GM18909 (cell line): ENCODE measurements around the gene PSD.
"Not testable (repeated sequence)": the region's sequence is repeated elsewhere in the genome, so short reads cannot be mapped to it uniquely, and the experiment has no call there.

Experiments
- ATAC-seq: cut with Tn5 transposase; IDR thresholded peaks from one replicate; pipeline ENCODE4 v1.9.1; 2021; ENCODE audit warnings: mild to moderate bottlenecking; ENCODE audit not compliant: unreplicated experiment, poor library complexity

The PSD gene

GRCh38 chr10:102418622-102419268 lies at the start of gene PSD:
PSD (minus strand) TSS chr10:102418785; CDS start chr10:102417038, 1,747 bp downstream.
- no peak for ATAC-seq

- ATAC-seq: no peak
These were observed 49.4 kb upstream of the PSD start for GRCh38 chr10:102467971-102468438.

- ATAC-seq: no peak
These were observed 48.7 kb upstream of the PSD start for GRCh38 chr10:102467318-102467717.

- no peak for ATAC-seq
These were observed 46.9 kb upstream of the PSD start for GRCh38 chr10:102465466-102465865.

- ATAC-seq: no peak
These were observed 45.4 kb upstream of the PSD start for GRCh38 chr10:102463983-102464382.

GRCh38 chr10:102462512-102463054 lies 44.0 kb upstream of the PSD start:
- ATAC-seq: no peak

GRCh38 chr10:102461187-102462054 lies 42.8 kb upstream of the PSD start:
- ATAC-seq: peak; percentile 88

DNA sequence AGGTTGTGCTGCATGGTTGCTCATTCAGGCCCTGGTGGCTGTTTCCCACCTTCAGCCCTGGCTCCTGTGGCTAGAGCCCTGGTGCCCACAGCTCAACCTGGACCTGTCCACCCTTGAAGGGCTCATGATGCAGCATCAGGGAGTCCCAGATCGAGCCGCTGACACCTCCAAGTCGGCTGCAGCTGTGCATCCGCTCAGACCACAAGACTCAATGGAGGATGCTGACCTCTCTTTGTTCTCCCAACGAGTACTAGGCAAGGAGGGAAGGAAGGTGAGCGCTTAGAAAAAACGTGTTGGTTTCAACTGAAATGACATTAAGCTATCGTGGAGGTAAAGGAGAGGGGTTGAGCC lies 42.2 kb upstream of the PSD start:
- ATAC-seq: peak; percentile 40

- ATAC-seq: no peak
These were observed 40.1 kb upstream of the PSD start for GRCh38 chr10:102458656-102459055.

DNA sequence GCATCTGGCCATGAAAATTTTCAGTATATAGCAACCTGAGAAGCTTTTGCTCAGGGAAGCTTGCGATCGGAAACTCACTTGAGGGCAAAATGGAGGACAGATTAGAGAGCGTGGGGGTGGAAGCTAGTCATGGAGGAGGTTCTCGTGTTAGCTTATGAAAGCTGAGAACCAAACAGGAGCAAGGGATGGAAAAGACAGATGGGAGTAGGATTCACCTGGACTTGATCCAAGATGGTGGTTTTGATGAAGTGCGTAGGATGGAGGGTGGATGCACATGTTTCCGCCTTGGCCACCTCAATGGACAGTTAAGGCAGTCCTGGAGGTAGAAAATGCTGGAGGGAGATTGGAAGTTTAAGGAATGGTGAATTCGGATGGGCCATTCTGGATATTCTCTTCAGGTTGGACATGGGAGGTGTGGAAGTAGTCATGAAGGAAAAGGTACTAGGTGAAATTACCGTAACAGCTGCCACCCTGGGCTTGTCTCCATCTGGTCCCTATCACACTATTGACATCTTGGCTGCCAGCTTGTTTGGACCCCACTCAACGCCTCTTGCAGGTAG lies 39.1 kb upstream of the PSD start:
- no peak for ATAC-seq

DNA sequence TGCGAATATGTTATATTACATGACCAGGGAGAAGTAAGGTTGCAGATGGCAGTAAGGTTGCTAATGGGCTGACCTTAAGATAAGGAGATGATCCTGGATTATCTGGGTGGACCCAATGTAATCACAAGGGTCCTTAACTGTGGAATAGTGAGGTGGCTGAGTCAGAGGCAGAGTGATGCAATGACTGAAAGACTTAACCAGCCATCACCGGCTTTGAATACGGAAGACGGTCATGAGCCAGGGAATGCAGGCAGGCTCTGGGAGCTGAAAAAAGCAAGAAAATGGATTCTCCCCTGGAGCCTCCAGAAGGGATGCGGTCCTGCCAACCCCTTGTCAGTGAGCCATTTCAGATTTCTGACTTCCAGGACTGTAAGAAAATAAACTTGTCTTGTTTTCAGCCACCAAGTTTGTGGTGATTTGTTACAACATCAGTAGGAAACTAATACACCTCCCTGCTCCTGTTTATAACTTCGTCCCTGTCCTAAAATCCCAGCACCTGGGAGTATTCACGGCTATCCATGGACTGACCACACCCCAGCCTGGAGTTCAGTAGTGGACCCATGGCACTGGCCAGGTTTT lies 37.4 kb upstream of the PSD start:
- no peak for ATAC-seq

DNA sequence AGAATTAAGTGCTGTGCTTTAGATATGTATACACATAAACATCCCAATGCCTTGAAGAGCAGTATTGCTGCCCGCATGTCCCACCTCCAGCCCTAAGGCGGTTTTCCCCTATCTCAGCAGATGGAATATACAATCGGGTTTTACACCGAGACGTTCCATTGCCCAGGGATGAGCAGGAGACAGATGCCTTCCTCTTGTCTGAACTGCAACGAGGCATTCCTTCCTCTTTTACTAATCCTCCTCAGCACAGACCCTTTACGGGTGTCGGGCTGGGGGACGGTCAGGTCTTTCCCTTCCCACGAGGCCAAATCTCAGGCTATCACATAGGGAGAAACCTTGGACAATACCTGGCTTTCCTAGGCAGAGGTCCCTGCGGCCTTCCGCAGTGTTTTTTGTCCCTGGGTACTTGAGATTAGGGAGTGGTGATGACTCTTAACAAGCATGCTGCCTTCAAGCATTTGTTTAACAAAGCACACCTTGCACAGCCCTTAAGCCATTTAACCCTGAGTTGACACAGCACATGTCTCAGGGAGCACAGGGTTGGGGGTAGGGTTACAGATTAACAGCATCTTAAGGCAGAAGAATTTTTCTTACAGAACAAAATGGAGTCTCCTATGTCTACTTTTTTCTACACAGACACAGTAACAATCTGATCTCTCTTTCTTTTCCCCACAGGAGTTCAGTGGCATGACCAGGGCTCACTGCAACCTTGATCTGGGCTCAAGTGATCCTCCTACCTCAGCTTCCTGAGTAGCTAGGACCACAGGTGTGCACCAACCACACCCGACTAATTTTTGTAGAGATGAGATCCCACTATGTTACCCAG lies 36.3 kb upstream of the PSD start:
- ATAC-seq: not testable (repeated sequence)

DNA sequence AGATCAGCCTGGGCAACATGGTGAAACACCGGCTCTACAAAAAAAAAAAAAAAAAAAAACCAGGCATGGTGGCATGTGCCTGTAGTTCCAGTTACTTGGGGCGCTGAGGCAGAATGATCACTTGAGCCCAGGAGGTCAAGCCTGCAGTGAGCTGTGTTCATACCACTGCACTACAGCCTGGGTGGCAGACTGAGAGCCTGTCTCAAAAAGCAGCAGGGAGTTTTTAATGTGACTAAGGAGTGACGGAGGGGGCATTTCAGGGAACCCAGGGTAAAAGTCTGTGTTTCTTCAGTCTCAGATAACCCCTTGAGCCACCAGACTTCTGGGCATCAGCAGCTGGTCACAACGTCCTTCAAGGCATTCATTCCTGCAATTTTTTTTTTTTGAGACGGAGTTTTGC lies 34.9 kb upstream of the PSD start:
- no peak for ATAC-seq

DNA sequence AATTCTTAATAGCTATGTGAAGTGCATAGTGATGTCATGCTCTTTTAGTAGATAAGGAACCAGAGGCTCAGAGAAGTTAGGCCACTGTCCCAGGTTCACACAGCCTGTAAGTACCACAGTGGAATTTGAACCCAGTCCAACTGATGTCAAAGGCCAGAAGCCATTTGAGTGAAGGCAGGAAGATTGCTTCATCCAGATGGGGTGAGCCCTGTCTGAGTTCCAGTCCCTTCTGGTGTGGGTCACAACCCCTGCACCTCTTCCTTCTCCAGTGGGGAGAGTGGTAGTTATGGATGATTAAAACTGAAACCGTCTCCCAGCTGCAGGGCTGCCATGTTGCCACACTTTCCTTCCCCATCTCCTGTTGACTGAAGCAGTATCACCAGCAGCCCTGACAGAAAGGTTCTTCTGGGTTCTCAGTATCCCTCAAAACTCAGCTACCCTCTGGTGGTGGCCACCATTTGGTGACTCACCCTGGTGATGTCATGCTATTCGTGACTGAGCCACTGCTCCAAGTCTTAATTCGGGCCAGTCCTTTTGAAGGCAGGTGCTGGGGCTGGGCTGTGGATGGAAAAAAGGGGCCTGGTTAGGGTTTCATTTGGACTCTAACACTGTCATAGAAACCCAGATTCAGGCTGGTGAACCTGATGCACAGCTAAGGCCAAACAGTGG lies 34.2 kb upstream of the PSD start:
- no peak for ATAC-seq

- ATAC-seq: no peak
These were observed 32.8 kb upstream of the PSD start, which contains the start of gene C10orf95 for GRCh38 chr10:102451105-102451969. C10orf95 (minus strand) TSS chr10:102451543; CDS start chr10:102451093, 450 bp downstream.

DNA sequence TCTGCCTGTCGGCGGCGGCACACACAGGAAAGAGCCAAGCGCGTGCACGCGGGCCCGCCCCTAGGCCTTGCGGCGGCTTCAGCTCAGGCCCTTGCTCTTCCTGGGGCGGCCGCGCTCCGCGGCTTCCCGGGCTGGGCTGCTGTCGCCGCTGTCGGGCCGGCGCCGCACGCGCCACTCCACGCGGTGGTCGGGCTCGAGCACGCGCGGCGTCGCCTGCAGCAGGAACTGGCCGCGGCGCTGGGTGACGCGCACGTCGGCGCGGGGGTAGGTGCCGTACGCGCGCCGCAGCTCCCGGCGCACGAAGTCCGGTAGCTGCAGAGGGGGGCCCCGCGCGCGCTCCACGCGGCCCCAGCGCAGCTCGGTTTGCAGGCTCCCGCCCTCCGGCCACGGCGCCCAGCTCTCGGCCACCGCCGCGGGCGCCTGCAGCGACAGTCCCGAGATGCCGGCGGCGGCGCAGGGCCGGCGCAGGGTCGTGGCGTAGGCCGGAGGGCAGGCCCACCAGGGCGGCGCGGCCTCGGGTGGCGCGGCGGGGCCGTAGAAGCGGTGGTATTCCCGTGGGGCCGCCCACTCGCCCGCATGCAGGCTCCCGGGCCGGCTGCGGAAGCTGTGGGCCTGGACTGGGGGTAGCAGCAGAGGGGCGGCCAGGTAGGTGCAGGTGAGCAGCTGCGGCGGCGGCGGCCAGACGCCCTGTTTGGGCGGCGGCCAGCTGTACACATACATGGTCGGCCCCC lies 32.0 kb upstream of the PSD start:
- peak; percentile 78 for ATAC-seq

GRCh38 chr10:102450124-102450373 lies 31.5 kb upstream of the PSD start:
- ATAC-seq: peak; percentile 9
